Psoas muscle (tissue), 8 donors: ENCODE data around the gene MYO1C. TPM values are rescaled to one million over a fixed set of nuclear protein-coding genes. Genes with fewer than 3 reads are reported as not detected.

Experiments
- ATAC-seq, 4 donors: fragments of 200-7000 bp; cut with Tn5 transposase; one replicate each; pipeline ENCODE4 v1.9.1; 2020; ENCODE audit warnings: moderate library complexity in 3 of 4, mild to moderate bottlenecking in 2 of 4
- DNase-seq, 2 donors: peaks; one replicate each; pipeline ENCODE4 v3.0.0-alpha.2; 2020
- H3K27ac ChIP-seq: fragments of 200-600 bp; one replicate; pipeline ENCODE4 v1.8.0; 2022
- H3K27me3 ChIP-seq, 3 donors: fragments of 200-600 bp in 1 of 3; one replicate each; pipeline versions ENCODE4 v1.6.1 to v1.8.0; 2013 to 2022; ENCODE audit warnings: low read length in 2 of 3, mild to moderate bottlenecking in 2 of 3, moderate library complexity in 1 of 3; ENCODE audit not compliant: insufficient read depth in 3 of 3
- H3K36me3 ChIP-seq, 2 donors: fragments of 200-600 bp in 1 of 2; one replicate each; pipeline versions ENCODE4 v1.6.1 to v1.8.0; 2013 to 2022; ENCODE audit warnings: low read depth in 1 of 2, mild to moderate bottlenecking in 1 of 2, moderate library complexity in 1 of 2; ENCODE audit not compliant: insufficient read depth in 1 of 2
- H3K4me1 ChIP-seq: fragments of 200-600 bp; one replicate; pipeline ENCODE4 v1.8.0; 2022
- H3K4me3 ChIP-seq: fragments of 200-600 bp; one replicate; pipeline ENCODE4 v1.8.0; 2022; ENCODE audit warnings: mild to moderate bottlenecking
- H3K9me3 ChIP-seq: fragments of 200-600 bp; one replicate; pipeline ENCODE4 v1.8.0; 2022
- CTCF ChIP-seq: fragments of 200-600 bp; IDR thresholded peaks from one replicate; pipeline ENCODE4 v1.8.0; 2022; ENCODE audit warnings: antibody characterized with exemption
- WGBS, 3 donors: extraction: QIAGEN DNeasy Blood & Tissue Kit; methylation state at CpG; one replicate each; pipeline versions ENCODE4 v1.1.6 to v1.1.7; 2013; 5-methylcytosine and 5-hydroxymethylcytosine counted together
- intact Hi-C, 2 donors: fragments of 100-400 bp; cut with DNase I; formaldehyde crosslinking; loops; one replicate each; pipeline versions ENCODE4 v1.11.0 to v1.14.2; 2022
- polyA plus RNA-seq, 3 donors: library from polyadenylated mRNA; stranded (reverse); fragments of 200-250 nt; gene quantifications; one replicate each; pipeline ENCODE4 v1.2.3, GENCODE V29; 2013
- total RNA-seq, 4 donors: library from RNA; stranded (reverse); fragmentation: NEBNext Ultra II Directional in 2 of 4; extraction: Animal tissue kit (Norgen Biotek cat#: 25700) in 2 of 4; gene quantifications; one replicate each; pipeline versions ENCODE4 v1.2.1 to v1.2.4, GENCODE V29; 2021 to 2023
- donor health status: healthy with polysubstance abuse.
- donor health status: DM: no; HTN: no; CAD: no; lungs with moderate emphysema.
- donor health status: Bipolar disorder and iron deficiency.
- donor health status: healthy.
- donor health status: DM: yes; HTN: yes; CAD: no.
- donor health status: DM: no; HTN: no; CAD: no.
- donor health status: DM: no; HTN: no; CAD: no.
- donor health status: DM: yes; HTN: yes; CAD: no.

Gene MYO1C
- total and polyA plus RNA-seq, 7 donors: 24.0 to 82.7 (median 68.1) TPM

GRCh38 chr17:1504866-1505265, 12.4 kb upstream of the MYO1C start:
- WGBS, 3 donors: 89 to 100% (median 94%) methylated on average over 3 of the region's 3 CpGs
- ATAC-seq: no peak
- Histone ChIP-seq H3K4me1 (no peaks in the 10 kb centered on the region), H3K27me3 (no peaks in the 10 kb centered on the region), H3K27ac (no peak overlapping the region), H3K9me3 (no peaks in the 10 kb centered on the region), H3K4me3 (no peak overlapping the region), H3K36me3 (peaks cover 0 to 72% of the 10 kb centered on the region in 2 donors)
- TF ChIP-seq CTCF: no peak
- intact Hi-C loops: no loop called here
- no peak for DNase-seq

GRCh38 chr17:1503699-1504098, 11.2 kb upstream of the MYO1C start:
- intact Hi-C loops: no loop called here
- H3K36me3 ChIP-seq: peaks cover 0 to 74% of the 10 kb centered on the region in 2 donors
- no peak overlapping the region for H3K4me3 ChIP-seq
- no peaks in the 10 kb centered on the region for H3K9me3 ChIP-seq
- no peaks in the 10 kb centered on the region for H3K27me3 ChIP-seq
- H3K4me1 ChIP-seq: no peaks in the 10 kb centered on the region
- no peak for DNase-seq
- WGBS, 3 donors: 54 to 72% (median 55%) methylated on average over 10 of the region's 10 CpGs
- TF ChIP-seq CTCF: no peak
- peak in 1 of 4 donors; percentile 60 for ATAC-seq
- no peak overlapping the region for H3K27ac ChIP-seq

GRCh38 chr17:1498869-1499268, 6.4 kb upstream of the MYO1C start:
- 85 to 88% (median 86%) methylated on average over 9 of the region's 9 CpGs for WGBS, 3 donors
- intact Hi-C loops: no loop called here
- no peak overlapping the region for H3K4me3 ChIP-seq
- no peak for DNase-seq
- no peak for ATAC-seq
- no peak for TF ChIP-seq CTCF
- peaks cover 25% of the 10 kb centered on the region for H3K4me1 ChIP-seq
- no peaks in the 10 kb centered on the region for H3K27me3 ChIP-seq
- H3K36me3 ChIP-seq: peaks cover 0 to 49% of the 10 kb centered on the region in 2 donors
- no peaks in the 10 kb centered on the region for H3K9me3 ChIP-seq
- H3K27ac ChIP-seq: no peak overlapping the region

GRCh38 chr17:1498233-1498632, 5.7 kb upstream of the MYO1C start:
- whole genome bisulfite sequencing, 3 donors: 68 to 86% (median 70%) methylated on average over 2 of the region's 2 CpGs
- H3K4me1 ChIP-seq: peaks cover 31% of the 10 kb centered on the region
- peaks cover 0 to 44% of the 10 kb centered on the region in 2 donors for H3K36me3 ChIP-seq

More at GRCh38 chr17:1498233-1498632, 5.7 kb upstream of the MYO1C start:
- intact Hi-C loops: no loop called here
- DNase-seq: no peak
- Histone ChIP-seq H3K27ac (no peak overlapping the region), H3K9me3 (no peaks in the 10 kb centered on the region), H3K27me3 (no peaks in the 10 kb centered on the region), H3K4me3 (no peak overlapping the region)
- TF ChIP-seq CTCF: no peak
- ATAC-seq: no peak
